D341Med (cell line): ENCODE data around the gene CDX1.

Experiments
- DNase-seq: peaks from one replicate; pipeline ENCODE4 v3.0.0; 2012; ENCODE audit warnings: low spot score

Gene CDX1

GRCh38 chr5:150146862-150147601 is 19.5 kb upstream of the CDX1 start:
- DNase-seq: no peak

- DNase-seq: no peak
These were observed 18.9 kb upstream of the CDX1 start for GRCh38 chr5:150147670-150148069.

- no peak for DNase-seq
These were observed 18.3 kb upstream of the CDX1 start for GRCh38 chr5:150148117-150148927.

- no peak for DNase-seq
These were observed 17.0 kb upstream of the CDX1 start for GRCh38 chr5:150149618-150150017.

GRCh38 chr5:150152636-150153462 is 13.7 kb upstream of the CDX1 start:
- DNase-seq: no peak

- DNase-seq: no peak
These were observed 13.1 kb upstream of the CDX1 start for GRCh38 chr5:150153483-150153882.

- DNase-seq: no peak
These were observed 12.5 kb upstream of the CDX1 start for GRCh38 chr5:150153957-150154617.

GRCh38 chr5:150154618-150155128 is 11.9 kb upstream of the CDX1 start:
- no peak for DNase-seq

GRCh38 chr5:150155258-150156026 is 11.1 kb upstream of the CDX1 start, which contains the start of gene PDGFRB:
TSS of gene PDGFRB (minus strand) at chr5:150155845. CDS start at chr5:150137047, 18,798 bp downstream.
- peak; percentile 47 for DNase-seq

GRCh38 chr5:150156027-150156368 is 10.6 kb upstream of the CDX1 start:
- no peak for DNase-seq

- no peak for DNase-seq
These were observed 10.0 kb upstream of the CDX1 start for GRCh38 chr5:150156540-150156939.

- no peak for DNase-seq
These were observed 9.4 kb upstream of the CDX1 start for GRCh38 chr5:150157168-150157567.

- DNase-seq: no peak
These were observed 8.2 kb upstream of the CDX1 start for GRCh38 chr5:150158170-150158949.

GRCh38 chr5:150159031-150159430 is 7.5 kb upstream of the CDX1 start:
- DNase-seq: no peak

GRCh38 chr5:150159741-150160179 is 6.8 kb upstream of the CDX1 start:
- no peak for DNase-seq

- DNase-seq: no peak
These were observed 6.0 kb upstream of the CDX1 start for GRCh38 chr5:150160448-150161081.

GRCh38 chr5:150161242-150162141 is 5.1 kb upstream of the CDX1 start:
- peak; percentile 89 for DNase-seq

- DNase-seq: no peak
These were observed 4.5 kb upstream of the CDX1 start for GRCh38 chr5:150162142-150162513.

GRCh38 chr5:150163035-150163434 is 3.5 kb upstream of the CDX1 start:
- no peak for DNase-seq
